Stimulated activated naive CD8-positive, alpha-beta T cell treated with anti-CD3 and anti-CD28 coated beads, Interleukin-15, Interleukin-2, amounts not matched to agents 100 ng/mL and 50 ng/mL, for 24 hours (primary cell): Measurements from ENCODE around the gene OGG1.
A peak's percentile ranks its signal among the peaks of the same experiment; 100 is the strongest.

Source experiments
- H3K27ac Mint-ChIP-seq: one replicate; pipeline ENCODE4 v1.8.0; 2021; ENCODE audit warnings: mild to moderate bottlenecking, mixed read lengths
- H3K27me3 Mint-ChIP-seq: one replicate; pipeline ENCODE4 v1.8.0; 2021; ENCODE audit warnings: mixed read lengths
- H3K36me3 Mint-ChIP-seq: one replicate; pipeline ENCODE4 v1.8.0; 2021; ENCODE audit warnings: low read depth, mixed read lengths
- H3K4me1 Mint-ChIP-seq: one replicate; pipeline ENCODE4 v1.8.0; 2021; ENCODE audit warnings: low read depth, mixed read lengths
- H3K4me3 Mint-ChIP-seq: one replicate; pipeline ENCODE4 v1.8.0; 2021; ENCODE audit warnings: mild to moderate bottlenecking, mixed read lengths
- H3K9me3 Mint-ChIP-seq: one replicate; pipeline ENCODE4 v1.8.0; 2021; ENCODE audit warnings: mixed read lengths

The OGG1 gene

GRCh38 chr3:9749645-9750555, at the start of gene OGG1:
Gene OGG1 (plus strand): TSS chr3:9749952. CDS start chr3:9750287, 335 bp downstream.
- H3K36me3 Mint-ChIP-seq: peaks cover 68% of the 10 kb centered on the region
- peak within 1 kb of the TSS; percentile 96 for H3K4me3 Mint-ChIP-seq
- no peaks in the 10 kb centered on the region for H3K9me3 Mint-ChIP-seq
- peaks cover 71% of the 10 kb centered on the region for H3K4me1 Mint-ChIP-seq
- peak within 1 kb of the TSS; percentile 93 for H3K27ac Mint-ChIP-seq
- H3K27me3 Mint-ChIP-seq: no peaks in the 10 kb centered on the region

- Mint-ChIP-seq H3K27me3 (peaks cover 11% of the 10 kb centered on the region), H3K36me3 (peaks cover 44% of the 10 kb centered on the region), H3K9me3 (no peaks in the 10 kb centered on the region), H3K4me3 (no peak overlapping the region), H3K4me1 (peaks cover 14% of the 10 kb centered on the region), H3K27ac (no peak overlapping the region)
Observed at GRCh38 chr3:9700536-9700935, 49.2 kb upstream of the OGG1 start.

GRCh38 chr3:9701006-9701405, 48.7 kb upstream of the OGG1 start:
- peaks cover 15% of the 10 kb centered on the region for H3K27me3 Mint-ChIP-seq
- peaks cover 14% of the 10 kb centered on the region for H3K4me1 Mint-ChIP-seq
- H3K36me3 Mint-ChIP-seq: peaks cover 42% of the 10 kb centered on the region
- no peak overlapping the region for H3K27ac Mint-ChIP-seq
- no peaks in the 10 kb centered on the region for H3K9me3 Mint-ChIP-seq
- H3K4me3 Mint-ChIP-seq: no peak overlapping the region

GRCh38 chr3:9701711-9702110, 48.0 kb upstream of the OGG1 start:
- Mint-ChIP-seq H3K27me3 (peaks cover 22% of the 10 kb centered on the region), H3K4me3 (no peak overlapping the region), H3K36me3 (peaks cover 40% of the 10 kb centered on the region), H3K9me3 (no peaks in the 10 kb centered on the region), H3K4me1 (peaks cover 14% of the 10 kb centered on the region), H3K27ac (no peak overlapping the region)

GRCh38 chr3:9703240-9703639, 46.5 kb upstream of the OGG1 start:
- H3K4me3 Mint-ChIP-seq: no peak overlapping the region
- H3K36me3 Mint-ChIP-seq: peaks cover 33% of the 10 kb centered on the region
- no peak overlapping the region for H3K27ac Mint-ChIP-seq
- H3K9me3 Mint-ChIP-seq: no peaks in the 10 kb centered on the region
- peaks cover 23% of the 10 kb centered on the region for H3K27me3 Mint-ChIP-seq
- peaks cover 14% of the 10 kb centered on the region for H3K4me1 Mint-ChIP-seq

- peak within 1 kb of the TSS; percentile 15 for H3K4me3 Mint-ChIP-seq
- peaks cover 14% of the 10 kb centered on the region for H3K4me1 Mint-ChIP-seq
- H3K27me3 Mint-ChIP-seq: peaks cover 23% of the 10 kb centered on the region
- H3K36me3 Mint-ChIP-seq: peaks cover 33% of the 10 kb centered on the region
- no peaks in the 10 kb centered on the region for H3K9me3 Mint-ChIP-seq
- H3K27ac Mint-ChIP-seq: no peak within 1 kb of the TSS
Observed at GRCh38 chr3:9703736-9704346, 45.9 kb upstream of the OGG1 start, which contains the start of gene CPNE9. Gene CPNE9 (plus strand): TSS chr3:9703833. CDS start chr3:9703997, 164 bp downstream.

GRCh38 chr3:9704347-9705322, 45.1 kb upstream of the OGG1 start:
- Mint-ChIP-seq H3K27ac (no peak overlapping the region), H3K36me3 (peaks cover 28% of the 10 kb centered on the region), H3K9me3 (no peaks in the 10 kb centered on the region), H3K4me3 (peak overlapping the region; percentile 51), H3K4me1 (peaks cover 14% of the 10 kb centered on the region), H3K27me3 (peaks cover 23% of the 10 kb centered on the region)

GRCh38 chr3:9710174-9710739, 39.5 kb upstream of the OGG1 start:
- no peak overlapping the region for H3K4me3 Mint-ChIP-seq
- H3K36me3 Mint-ChIP-seq: no peaks in the 10 kb centered on the region
- H3K27me3 Mint-ChIP-seq: peaks cover 17% of the 10 kb centered on the region
- no peaks in the 10 kb centered on the region for H3K9me3 Mint-ChIP-seq
- no peak overlapping the region for H3K27ac Mint-ChIP-seq
- H3K4me1 Mint-ChIP-seq: no peaks in the 10 kb centered on the region

- H3K27ac Mint-ChIP-seq: no peak overlapping the region
- H3K4me3 Mint-ChIP-seq: no peak overlapping the region
Observed at GRCh38 chr3:9712415-9712814, 37.3 kb upstream of the OGG1 start.

GRCh38 chr3:9713142-9713541, 36.6 kb upstream of the OGG1 start:
- Mint-ChIP-seq H3K36me3 (no peaks in the 10 kb centered on the region), H3K4me1 (peaks cover 7% of the 10 kb centered on the region), H3K4me3 (no peak overlapping the region), H3K9me3 (no peaks in the 10 kb centered on the region), H3K27ac (no peak overlapping the region), H3K27me3 (peaks cover 4% of the 10 kb centered on the region)

More at GRCh38 chr3:9712415-9712814, 37.3 kb upstream of the OGG1 start:
- peaks cover 4% of the 10 kb centered on the region for H3K27me3 Mint-ChIP-seq
- no peaks in the 10 kb centered on the region for H3K9me3 Mint-ChIP-seq
- H3K4me1 Mint-ChIP-seq: peaks cover 7% of the 10 kb centered on the region
- H3K36me3 Mint-ChIP-seq: no peaks in the 10 kb centered on the region

GRCh38 chr3:9715136-9715535, 34.6 kb upstream of the OGG1 start:
- no peaks in the 10 kb centered on the region for H3K36me3 Mint-ChIP-seq
- H3K4me3 Mint-ChIP-seq: no peak overlapping the region
- peaks cover 7% of the 10 kb centered on the region for H3K4me1 Mint-ChIP-seq
- H3K9me3 Mint-ChIP-seq: no peaks in the 10 kb centered on the region
- peaks cover 4% of the 10 kb centered on the region for H3K27me3 Mint-ChIP-seq
- no peak overlapping the region for H3K27ac Mint-ChIP-seq

GRCh38 chr3:9715764-9716437, 33.9 kb upstream of the OGG1 start:
- Mint-ChIP-seq H3K27ac (no peak overlapping the region), H3K36me3 (no peaks in the 10 kb centered on the region), H3K9me3 (no peaks in the 10 kb centered on the region), H3K4me3 (no peak overlapping the region), H3K27me3 (peaks cover 4% of the 10 kb centered on the region), H3K4me1 (peaks cover 7% of the 10 kb centered on the region)

- Mint-ChIP-seq H3K27ac (no peak overlapping the region), H3K27me3 (peaks cover 4% of the 10 kb centered on the region), H3K4me1 (peaks cover 7% of the 10 kb centered on the region), H3K9me3 (no peaks in the 10 kb centered on the region), H3K36me3 (no peaks in the 10 kb centered on the region), H3K4me3 (no peak overlapping the region)
Observed at GRCh38 chr3:9716801-9717555, 32.8 kb upstream of the OGG1 start.
